ENCODE measurements around the gene RNF167. TPM values are rescaled to one million over a fixed set of nuclear protein-coding genes. Genes with fewer than 3 reads are reported as not detected.
A peak's percentile ranks its signal among the peaks of the same experiment; 100 is the strongest.

Gene RNF167
- total and polyA plus RNA-seq, 9 donors: 22.7 to 221 (median 79.4) TPM

GRCh38 chr17:4986403-4986802, 46.3 kb downstream of the RNF167 start:
- DNase-seq: peak in 2 of 5 donors; percentile 21 to 45
- intact Hi-C loops (cut with DNase I): loop anchor here in 1 of 4 donors (5.0 kb wide), 1 partner anchor 79 kb away; no protein-coding TSS in a partner anchor
- WGBS, 3 donors: 46 to 55% (median 50%) methylated on average over 5 of the region's 5 CpGs

GRCh38 chr17:4986951-4987766, 47.1 kb downstream of the RNF167 start, which contains the start of gene CAMTA2:
CAMTA2 (minus strand) TSS chr17:4987675; CDS start chr17:4986222, 1,453 bp downstream.
- Histone ChIP-seq H3K9me3 (no peaks in the 10 kb centered on the region), H3K4me3 (peak within 1 kb of the TSS; percentile 51), H3K27me3 (no peaks in the 10 kb centered on the region), H3K36me3 (no peaks in the 10 kb centered on the region), H3K27ac (peak within 1 kb of the TSS; percentile 95 to 97), H3K4me1 (ENCODE audit: insufficient read depth) (peaks cover 11% of the 10 kb centered on the region)
- intact Hi-C loops (cut with DNase I): loop anchor here in 1 of 4 donors (5.0 kb wide), 1 partner anchor 80 kb away; no protein-coding TSS in a partner anchor
- 0 to 1% (median 1%) methylated on average over 60 to 78 of the region's 78 CpGs for WGBS, 3 donors
- TF ChIP-seq CTCF (IDR thresholded peaks at IDR 0.05): peak; percentile 50 to 83 (median 79)
- TF ChIP-seq EP300 (IDR thresholded peaks at IDR 0.05): no peak
- peak; percentile 72 for TF ChIP-seq POLR2A (IDR thresholded peaks at IDR 0.05)
- peak; percentile 90 to 93 (median 92) for DNase-seq

More at GRCh38 chr17:4986403-4986802, 46.3 kb downstream of the RNF167 start:
- Histone ChIP-seq H3K27me3 (no peaks in the 10 kb centered on the region), H3K4me3 (peak overlapping the region; percentile 51), H3K36me3 (no peaks in the 10 kb centered on the region), H3K4me1 (ENCODE audit: insufficient read depth) (peaks cover 11% of the 10 kb centered on the region), H3K27ac (peak overlapping the region; percentile 95 to 97), H3K9me3 (no peaks in the 10 kb centered on the region)
- TF ChIP-seq POLR2A (IDR thresholded peaks at IDR 0.05): no peak
- no peak for TF ChIP-seq CTCF (IDR thresholded peaks at IDR 0.05)
- no peak for TF ChIP-seq EP300 (IDR thresholded peaks at IDR 0.05)

- 1 to 2% (median 1%) methylated on average over 30 of the region's 30 CpGs for WGBS, 3 donors
- Histone ChIP-seq H3K4me1 (ENCODE audit: insufficient read depth) (peaks cover 11% of the 10 kb centered on the region), H3K27me3 (no peaks in the 10 kb centered on the region), H3K4me3 (peak overlapping the region; percentile 51), H3K36me3 (no peaks in the 10 kb centered on the region), H3K9me3 (no peaks in the 10 kb centered on the region), H3K27ac (peak overlapping the region; percentile 95 to 97)
- intact Hi-C loops (cut with DNase I): loop anchor here in 1 of 4 donors (5.0 kb wide), 1 partner anchor 81 kb away; no protein-coding TSS in a partner anchor
- TF ChIP-seq POLR2A (IDR thresholded peaks at IDR 0.05) (no peak), CTCF (IDR thresholded peaks at IDR 0.05) (no peak), EP300 (IDR thresholded peaks at IDR 0.05) (peak; percentile 42)
- DNase-seq: no peak
Measured at GRCh38 chr17:4987767-4988567, 47.9 kb downstream of the RNF167 start.

GRCh38 chr17:4994081-4994595, 54.1 kb downstream of the RNF167 start:
- H3K27ac ChIP-seq: no peak overlapping the region
- no peak for TF ChIP-seq CTCF (IDR thresholded peaks at IDR 0.05)
- no peak for TF ChIP-seq POLR2A (IDR thresholded peaks at IDR 0.05)
- TF ChIP-seq EP300 (IDR thresholded peaks at IDR 0.05): no peak
- H3K4me3 ChIP-seq: no peak overlapping the region
- WGBS, 3 donors: 79 to 86% (median 86%) methylated on average over 6 of the region's 6 CpGs
- peaks cover 10% of the 10 kb centered on the region for H3K4me1 ChIP-seq (ENCODE audit: insufficient read depth)
- intact Hi-C loops (cut with DNase I): no loop called here
- no peaks in the 10 kb centered on the region for H3K36me3 ChIP-seq
- DNase-seq: no peak
- H3K27me3 ChIP-seq: no peaks in the 10 kb centered on the region
- no peaks in the 10 kb centered on the region for H3K9me3 ChIP-seq

All from ovary (tissue), 9 donors.